ENCODE results near the gene NR1D1.

NR1D1 gene

DNA sequence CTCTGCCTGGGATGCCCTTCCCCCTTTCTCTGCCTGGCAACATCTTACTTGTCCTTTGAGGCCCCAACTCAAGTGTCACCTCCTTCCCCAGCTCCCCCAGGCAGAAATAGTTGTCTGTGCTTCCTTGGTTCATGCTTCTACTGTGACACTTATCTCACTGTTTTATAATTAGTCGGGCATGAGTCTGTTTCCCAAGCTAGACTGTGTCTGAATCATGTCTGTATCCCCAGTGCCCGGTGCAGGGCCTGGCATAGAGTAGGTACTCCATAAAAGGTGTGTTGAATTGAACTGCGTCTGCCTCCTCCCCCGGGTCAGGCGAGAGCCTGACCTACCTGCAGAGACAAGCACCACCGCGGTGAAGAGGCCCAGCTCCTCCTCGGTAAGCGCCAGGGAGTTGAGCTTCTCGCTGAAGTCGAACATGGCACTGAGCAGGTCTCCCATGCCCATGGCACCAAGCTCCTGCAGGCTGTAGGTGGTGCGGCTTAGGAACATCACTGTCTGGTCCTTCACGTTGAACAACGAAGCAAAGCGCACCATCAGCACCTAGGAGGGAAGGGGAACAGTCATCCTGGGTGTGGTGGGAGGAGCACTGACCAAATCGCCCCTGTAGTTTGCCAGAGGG lies 6.7 kb downstream of the NR1D1 start:
- CTCF ChIA-PET: interaction anchor here (0.5 kb wide), 1 partner anchor 25 kb away, joined by 3 read pairs; no protein-coding TSS in a partner anchor
- no peak for TF ChIP-seq CTCF (conservative IDR thresholded peaks at IDR 0.05; ENCODE audit: low read depth)
- POLR2A ChIA-PET (ENCODE audit: low non-redundant PET): no interaction called here
- DNase-seq (ENCODE audit: low spot score): no peak
- peak overlapping the region; percentile 98 for H3K27ac ChIP-seq

DNA sequence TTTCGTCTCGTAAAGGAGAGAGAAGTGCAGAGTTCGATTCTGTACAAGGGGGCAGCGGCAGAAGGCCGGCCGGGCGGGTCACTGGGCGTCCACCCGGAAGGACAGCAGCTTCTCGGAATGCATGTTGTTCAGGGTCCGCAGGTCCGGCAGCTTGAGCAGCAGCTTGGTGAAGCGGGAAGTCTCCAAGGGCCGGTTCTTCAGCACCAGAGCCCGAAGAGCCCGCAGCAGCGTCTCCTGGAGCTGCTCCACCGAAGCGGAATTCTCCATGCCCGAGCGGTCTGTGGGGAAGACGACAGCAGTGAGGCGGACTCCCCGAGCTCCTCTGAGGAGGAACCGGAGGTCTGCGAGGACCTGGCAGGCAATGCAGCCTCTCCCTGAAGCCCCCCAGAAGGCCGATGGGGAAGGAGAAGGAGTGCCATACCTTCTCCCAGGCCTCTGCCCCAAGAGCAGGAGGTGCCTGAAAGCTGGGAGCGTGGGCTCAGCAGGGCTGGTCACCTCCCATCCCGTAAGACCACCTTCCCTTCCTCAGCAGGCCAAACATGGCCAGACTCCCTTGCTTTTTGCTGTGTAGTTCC lies 7.3 kb downstream of the NR1D1 start:
- TF ChIP-seq CTCF (conservative IDR thresholded peaks at IDR 0.05; ENCODE audit: low read depth): no peak
- ChIA-PET POLR2A (ENCODE audit: low non-redundant PET) (interaction anchor here (0.8 kb wide), 1 partner anchor 588 kb away, joined by 5 read pairs; no protein-coding TSS in a partner anchor), CTCF (interaction anchor here (0.5 kb wide), 1 partner anchor 24 kb away, joined by 3 read pairs; no protein-coding TSS in a partner anchor)
- peak overlapping the region; percentile 98 for H3K27ac ChIP-seq
- no peak for DNase-seq (ENCODE audit: low spot score)

- POLR2A ChIA-PET (ENCODE audit: low non-redundant PET): interaction anchor here (0.8 kb wide), 1 partner anchor 589 kb away, joined by 5 read pairs; no protein-coding TSS in a partner anchor
- CTCF ChIA-PET: no interaction called here
- no peak for DNase-seq (ENCODE audit: low spot score)
- no peak for TF ChIP-seq CTCF (conservative IDR thresholded peaks at IDR 0.05; ENCODE audit: low read depth)
- peak overlapping the region; percentile 98 for H3K27ac ChIP-seq
Measured at GRCh38 chr17:40092581-40092980, 7.8 kb downstream of the NR1D1 start.

- TF ChIP-seq CTCF (conservative IDR thresholded peaks at IDR 0.05; ENCODE audit: low read depth): no peak
- peak overlapping the region; percentile 98 for H3K27ac ChIP-seq
- no peak for DNase-seq (ENCODE audit: low spot score)
- ChIA-PET POLR2A (ENCODE audit: low non-redundant PET) (interaction anchor here (0.8 kb wide), 1 partner anchor 589 kb away, joined by 5 read pairs; no protein-coding TSS in a partner anchor), CTCF (interaction anchor here (0.6 kb wide), 1 partner anchor 32 kb away, joined by 3 read pairs; no protein-coding TSS in a partner anchor)
Measured at GRCh38 chr17:40091691-40092397, 8.5 kb downstream of the NR1D1 start.

GRCh38 chr17:40090237-40091119 lies 9.9 kb downstream of the NR1D1 start:
- no peak for DNase-seq (ENCODE audit: low spot score)
- ChIA-PET CTCF (interaction anchor here (0.6 to 1.5 kb wide), 2 partner anchors 15 to 31 kb away, joined by 4 to 7 read pairs; no protein-coding TSS in a partner anchor), POLR2A (ENCODE audit: low non-redundant PET) (interaction anchor here (1.1 kb wide), 1 partner anchor 10 kb away, joined by 6 read pairs; the partner anchor contains the start of gene NR1D1)
- H3K27ac ChIP-seq: peak overlapping the region; percentile 98
- no peak for TF ChIP-seq CTCF (conservative IDR thresholded peaks at IDR 0.05; ENCODE audit: low read depth)

Data from RWPE1 (cell line).